Loucy (cell line): ENCODE results near the gene FCGR3A.
"Not testable (repeated sequence)": the region's sequence is repeated elsewhere in the genome, so short reads cannot be mapped to it uniquely, and the experiment has no call there.

Experiments
- EZH2phosphoT487 ChIP-seq: fragments of 200-600 bp; IDR thresholded peaks from 2 replicates; pipeline ENCODE4 v1.6.1; 2018; ENCODE audit warnings: antibody characterized with exemption, mild to moderate bottlenecking, moderate library complexity, borderline replicate concordance
- TF ChIP-seq, protein P1 (sequence below): fragments of 200-600 bp; sonication (generic); conservative IDR thresholded peaks from 2 replicates; pipeline ENCODE4 v1.5.1; 2014; ENCODE audit warnings: mild to moderate bottlenecking, antibody characterized with exemption, low read length

- TF ChIP-seq, protein P1, sequence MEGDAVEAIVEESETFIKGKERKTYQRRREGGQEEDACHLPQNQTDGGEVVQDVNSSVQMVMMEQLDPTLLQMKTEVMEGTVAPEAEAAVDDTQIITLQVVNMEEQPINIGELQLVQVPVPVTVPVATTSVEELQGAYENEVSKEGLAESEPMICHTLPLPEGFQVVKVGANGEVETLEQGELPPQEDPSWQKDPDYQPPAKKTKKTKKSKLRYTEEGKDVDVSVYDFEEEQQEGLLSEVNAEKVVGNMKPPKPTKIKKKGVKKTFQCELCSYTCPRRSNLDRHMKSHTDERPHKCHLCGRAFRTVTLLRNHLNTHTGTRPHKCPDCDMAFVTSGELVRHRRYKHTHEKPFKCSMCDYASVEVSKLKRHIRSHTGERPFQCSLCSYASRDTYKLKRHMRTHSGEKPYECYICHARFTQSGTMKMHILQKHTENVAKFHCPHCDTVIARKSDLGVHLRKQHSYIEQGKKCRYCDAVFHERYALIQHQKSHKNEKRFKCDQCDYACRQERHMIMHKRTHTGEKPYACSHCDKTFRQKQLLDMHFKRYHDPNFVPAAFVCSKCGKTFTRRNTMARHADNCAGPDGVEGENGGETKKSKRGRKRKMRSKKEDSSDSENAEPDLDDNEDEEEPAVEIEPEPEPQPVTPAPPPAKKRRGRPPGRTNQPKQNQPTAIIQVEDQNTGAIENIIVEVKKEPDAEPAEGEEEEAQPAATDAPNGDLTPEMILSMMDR, result not testable (repeated sequence)
- not testable (repeated sequence) for TF ChIP-seq EZH2phosphoT487
These were observed 47.5 kb upstream of the FCGR3A start for GRCh38 chr1:161597077-161597476.
